ENCODE data around the gene CLEC16A. TPM values are rescaled to one million over a fixed set of nuclear protein-coding genes. Genes with fewer than 3 reads are reported as not detected.

CLEC16A gene
- total and polyA plus RNA-seq, 5 donors from 2014 or later: 11.8 to 38.9 (median 12.3) TPM

- no peak overlapping the region for H3K27ac ChIP-seq (ENCODE audit: insufficient read depth, low read length, poor library complexity, severe bottlenecking)
- H3K9me3 Mint-ChIP-seq: no peaks in the 10 kb centered on the region
- ATAC-seq (ENCODE audit: low read depth in 2 of 2) (no peak), DNase-seq (no peak)
- no peak overlapping the region for H3K27ac Mint-ChIP-seq
- no peak overlapping the region for H3K4me3 ChIP-seq (ENCODE audit: low read depth, low read length)
- H3K4me1 Mint-ChIP-seq: peaks cover 0 to 9% (median 4%) of the 10 kb centered on the region in 4 donors
- H3K27me3 Mint-ChIP-seq: no peaks in the 10 kb centered on the region
- H3K36me3 ChIP-seq (ENCODE audit: control insufficient read depth, insufficient read depth, low read length): peaks cover 35% of the 10 kb centered on the region
- H3K9me3 ChIP-seq (ENCODE audit: control insufficient read depth in 2 of 2, low read length in 2 of 2): no peaks in the 10 kb centered on the region
- no peaks in the 10 kb centered on the region for H3K27me3 ChIP-seq (ENCODE audit: control insufficient read depth, insufficient read depth, low read length)
- H3K36me3 Mint-ChIP-seq: peaks cover 49% of the 10 kb centered on the region
- H3K4me3 Mint-ChIP-seq: no peak overlapping the region
- H3K4me1 ChIP-seq (ENCODE audit: control insufficient read depth, insufficient read depth, low read length, poor library complexity, severe bottlenecking): no peaks in the 10 kb centered on the region
Measured at GRCh38 chr16:11001611-11002010, 57.2 kb downstream of the CLEC16A start.

DNA sequence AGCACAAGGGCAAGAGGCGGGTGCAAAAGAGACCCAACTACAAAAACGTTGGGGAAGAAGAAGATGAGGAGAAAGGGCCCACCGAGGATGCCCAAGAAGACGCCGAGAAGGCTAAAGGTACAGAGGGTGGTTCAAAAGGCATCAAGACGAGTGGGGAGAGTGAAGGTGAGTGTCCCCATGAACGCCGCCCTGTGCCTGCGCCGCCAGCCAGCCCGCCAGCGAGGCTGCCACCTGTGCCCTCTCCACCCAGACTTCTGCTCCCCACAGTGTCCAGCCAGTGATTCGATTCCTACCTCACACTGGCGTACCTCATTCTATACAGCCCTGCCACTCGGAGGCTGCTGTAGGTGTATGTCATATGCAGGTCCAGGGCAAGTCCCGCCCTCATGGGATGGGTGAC lies 58.8 kb downstream of the CLEC16A start:
- Histone ChIP-seq H3K9me3 (ENCODE audit: control insufficient read depth in 2 of 2, low read length in 2 of 2) (no peaks in the 10 kb centered on the region), H3K27ac (ENCODE audit: insufficient read depth, low read length, poor library complexity, severe bottlenecking) (no peak overlapping the region), H3K4me1 (ENCODE audit: control insufficient read depth, insufficient read depth, low read length, poor library complexity, severe bottlenecking) (no peaks in the 10 kb centered on the region), H3K27me3 (ENCODE audit: control insufficient read depth, insufficient read depth, low read length) (no peaks in the 10 kb centered on the region), H3K36me3 (ENCODE audit: control insufficient read depth, insufficient read depth, low read length) (peaks cover 37% of the 10 kb centered on the region), H3K4me3 (ENCODE audit: low read depth, low read length) (no peak overlapping the region)
- DNase-seq (no peak), ATAC-seq (ENCODE audit: low read depth in 2 of 2) (no peak)
- Mint-ChIP-seq H3K4me1 (peaks cover 0 to 4% (median 1%) of the 10 kb centered on the region in 4 donors), H3K36me3 (peaks cover 41% of the 10 kb centered on the region), H3K4me3 (no peak overlapping the region), H3K9me3 (no peaks in the 10 kb centered on the region), H3K27me3 (no peaks in the 10 kb centered on the region), H3K27ac (no peak overlapping the region)

DNA sequence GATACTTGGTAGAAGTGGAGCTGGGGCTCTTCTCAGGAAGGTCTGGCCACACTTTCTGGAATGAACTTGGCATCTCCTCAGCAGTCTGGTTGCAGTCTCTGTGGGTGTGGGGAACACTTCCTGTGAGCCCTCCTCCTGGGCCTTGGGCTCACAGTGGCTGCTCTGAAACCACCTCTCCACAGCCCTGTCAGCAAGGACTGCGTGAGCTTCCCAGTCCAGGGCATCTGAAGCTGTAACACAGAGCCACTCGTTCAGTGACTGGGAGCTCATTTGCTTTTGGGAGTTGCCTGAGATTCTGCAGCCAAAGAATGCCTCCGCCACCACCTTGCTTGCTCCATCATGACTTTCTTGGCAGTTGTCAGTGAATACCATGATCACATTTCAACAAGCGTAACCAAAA lies 60.0 kb downstream of the CLEC16A start:
- no peak overlapping the region for H3K4me3 ChIP-seq (ENCODE audit: low read depth, low read length)
- H3K27ac ChIP-seq (ENCODE audit: insufficient read depth, low read length, poor library complexity, severe bottlenecking): no peak overlapping the region
- H3K9me3 Mint-ChIP-seq: no peaks in the 10 kb centered on the region
- H3K36me3 ChIP-seq (ENCODE audit: control insufficient read depth, insufficient read depth, low read length): peaks cover 34% of the 10 kb centered on the region
- peaks cover 46% of the 10 kb centered on the region for H3K36me3 Mint-ChIP-seq
- H3K27ac Mint-ChIP-seq: peak overlapping the region in 1 of 3 donors; percentile 28
- DNase-seq (no peak), ATAC-seq (ENCODE audit: low read depth in 2 of 2) (no peak)
- no peaks in the 10 kb centered on the region for H3K9me3 ChIP-seq (ENCODE audit: control insufficient read depth in 2 of 2, low read length in 2 of 2)
- H3K27me3 ChIP-seq (ENCODE audit: control insufficient read depth, insufficient read depth, low read length): no peaks in the 10 kb centered on the region
- no peaks in the 10 kb centered on the region for H3K4me1 ChIP-seq (ENCODE audit: control insufficient read depth, insufficient read depth, low read length, poor library complexity, severe bottlenecking)
- peaks cover 0 to 6% (median 2%) of the 10 kb centered on the region in 4 donors for H3K4me1 Mint-ChIP-seq
- H3K27me3 Mint-ChIP-seq: no peaks in the 10 kb centered on the region
- H3K4me3 Mint-ChIP-seq: no peak overlapping the region

GRCh38 chr16:11004973-11005610 lies 60.7 kb downstream of the CLEC16A start:
- Histone ChIP-seq H3K9me3 (ENCODE audit: control insufficient read depth in 2 of 2, low read length in 2 of 2) (no peaks in the 10 kb centered on the region), H3K27ac (ENCODE audit: insufficient read depth, low read length, poor library complexity, severe bottlenecking) (no peak overlapping the region), H3K4me1 (ENCODE audit: control insufficient read depth, insufficient read depth, low read length, poor library complexity, severe bottlenecking) (no peaks in the 10 kb centered on the region), H3K4me3 (ENCODE audit: low read depth, low read length) (no peak overlapping the region), H3K27me3 (ENCODE audit: control insufficient read depth, insufficient read depth, low read length) (no peaks in the 10 kb centered on the region), H3K36me3 (ENCODE audit: control insufficient read depth, insufficient read depth, low read length) (peaks cover 39% of the 10 kb centered on the region)
- Mint-ChIP-seq H3K4me1 (peaks cover 0 to 6% (median 2%) of the 10 kb centered on the region in 4 donors), H3K9me3 (peaks cover 0 to 1% (median 0%) of the 10 kb centered on the region in 7 donors), H3K36me3 (peaks cover 49% of the 10 kb centered on the region), H3K27me3 (no peaks in the 10 kb centered on the region), H3K27ac (peak overlapping the region in 1 of 3 donors; percentile 45), H3K4me3 (no peak overlapping the region)
- DNase-seq: no peak
- ATAC-seq (ENCODE audit: low read depth in 2 of 2): no peak

DNA sequence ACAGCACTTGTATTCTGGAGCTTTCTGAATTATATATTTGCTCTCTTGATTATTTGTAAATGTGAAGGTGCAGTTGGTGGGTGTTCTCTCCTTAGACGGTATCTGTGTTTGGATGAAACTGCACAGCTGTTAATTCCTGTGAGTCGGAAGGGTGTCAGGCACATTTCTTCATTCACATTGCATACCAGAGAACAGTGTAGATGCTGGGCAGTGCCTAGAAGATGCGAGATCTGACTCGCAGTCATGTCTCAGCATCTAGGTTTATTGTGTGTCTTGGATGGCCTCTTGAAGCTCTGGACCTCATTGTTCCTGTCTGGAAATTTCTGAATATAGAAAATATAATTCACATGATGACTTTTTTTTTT lies 61.2 kb downstream of the CLEC16A start:
- no peak overlapping the region for H3K4me3 Mint-ChIP-seq
- DNase-seq (no peak), ATAC-seq (ENCODE audit: low read depth in 2 of 2) (no peak)
- Histone ChIP-seq H3K9me3 (ENCODE audit: control insufficient read depth in 2 of 2, low read length in 2 of 2) (no peaks in the 10 kb centered on the region), H3K4me1 (ENCODE audit: control insufficient read depth, insufficient read depth, low read length, poor library complexity, severe bottlenecking) (no peaks in the 10 kb centered on the region), H3K36me3 (ENCODE audit: control insufficient read depth, insufficient read depth, low read length) (peaks cover 44% of the 10 kb centered on the region), H3K27me3 (ENCODE audit: control insufficient read depth, insufficient read depth, low read length) (no peaks in the 10 kb centered on the region), H3K27ac (ENCODE audit: insufficient read depth, low read length, poor library complexity, severe bottlenecking) (no peak overlapping the region), H3K4me3 (ENCODE audit: low read depth, low read length) (no peak overlapping the region)
- peaks cover 0 to 1% (median 0%) of the 10 kb centered on the region in 7 donors for H3K9me3 Mint-ChIP-seq
- H3K36me3 Mint-ChIP-seq: peaks cover 45% of the 10 kb centered on the region
- peaks cover 0 to 8% (median 3%) of the 10 kb centered on the region in 4 donors for H3K4me1 Mint-ChIP-seq
- peaks cover 4% of the 10 kb centered on the region for H3K27me3 Mint-ChIP-seq
- H3K27ac Mint-ChIP-seq: peak overlapping the region in 1 of 3 donors; percentile 45

DNA sequence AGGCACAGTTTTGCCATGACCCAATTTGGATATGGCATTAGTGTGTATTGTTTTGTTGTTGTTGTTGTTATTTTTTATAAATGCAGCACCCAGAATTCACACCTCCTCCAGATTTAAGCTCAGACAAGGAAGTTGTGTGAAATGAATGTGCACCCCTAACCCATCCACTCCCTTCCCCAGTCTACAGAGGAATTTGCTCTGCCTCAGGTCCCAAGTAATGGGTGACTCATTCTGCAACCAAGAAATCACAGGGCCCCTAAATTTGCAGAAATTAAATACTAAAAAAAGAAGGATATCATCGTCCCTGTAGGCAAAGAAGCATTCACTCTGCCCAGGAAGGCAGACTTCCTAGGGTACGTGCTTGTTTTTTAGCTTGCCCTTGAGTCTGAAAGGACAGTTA lies 62.3 kb downstream of the CLEC16A start:
- peaks cover 0 to 1% (median 0%) of the 10 kb centered on the region in 7 donors for H3K9me3 Mint-ChIP-seq
- H3K27me3 Mint-ChIP-seq: peaks cover 4% of the 10 kb centered on the region
- peaks cover 41% of the 10 kb centered on the region for H3K36me3 ChIP-seq (ENCODE audit: control insufficient read depth, insufficient read depth, low read length)
- H3K4me1 ChIP-seq (ENCODE audit: control insufficient read depth, insufficient read depth, low read length, poor library complexity, severe bottlenecking): no peaks in the 10 kb centered on the region
- peaks cover 48% of the 10 kb centered on the region for H3K36me3 Mint-ChIP-seq
- H3K4me3 Mint-ChIP-seq: no peak overlapping the region
- no peaks in the 10 kb centered on the region for H3K9me3 ChIP-seq (ENCODE audit: control insufficient read depth in 2 of 2, low read length in 2 of 2)
- no peaks in the 10 kb centered on the region for H3K27me3 ChIP-seq (ENCODE audit: control insufficient read depth, insufficient read depth, low read length)
- ATAC-seq (ENCODE audit: low read depth in 2 of 2) (no peak), DNase-seq (no peak)
- peaks cover 0 to 12% (median 4%) of the 10 kb centered on the region in 4 donors for H3K4me1 Mint-ChIP-seq
- no peak overlapping the region for H3K27ac Mint-ChIP-seq
- H3K27ac ChIP-seq (ENCODE audit: insufficient read depth, low read length, poor library complexity, severe bottlenecking): no peak overlapping the region
- H3K4me3 ChIP-seq (ENCODE audit: low read depth, low read length): no peak overlapping the region

- no peaks in the 10 kb centered on the region for H3K4me1 ChIP-seq (ENCODE audit: control insufficient read depth, insufficient read depth, low read length, poor library complexity, severe bottlenecking)
- no peaks in the 10 kb centered on the region for H3K27me3 ChIP-seq (ENCODE audit: control insufficient read depth, insufficient read depth, low read length)
- H3K9me3 ChIP-seq (ENCODE audit: control insufficient read depth in 2 of 2, low read length in 2 of 2): no peaks in the 10 kb centered on the region
- no peak overlapping the region for H3K27ac ChIP-seq (ENCODE audit: insufficient read depth, low read length, poor library complexity, severe bottlenecking)
- H3K4me1 Mint-ChIP-seq: peaks cover 0 to 12% (median 4%) of the 10 kb centered on the region in 4 donors
- DNase-seq (no peak), ATAC-seq (ENCODE audit: low read depth in 2 of 2) (no peak)
- H3K4me3 ChIP-seq (ENCODE audit: low read depth, low read length): no peak overlapping the region
- H3K36me3 Mint-ChIP-seq: peaks cover 45% of the 10 kb centered on the region
- peak overlapping the region in 1 of 3 donors; percentile 21 for H3K27ac Mint-ChIP-seq
- no peak overlapping the region for H3K4me3 Mint-ChIP-seq
- H3K9me3 Mint-ChIP-seq: peaks cover 0 to 1% (median 0%) of the 10 kb centered on the region in 7 donors
- peaks cover 4% of the 10 kb centered on the region for H3K27me3 Mint-ChIP-seq
- peaks cover 40% of the 10 kb centered on the region for H3K36me3 ChIP-seq (ENCODE audit: control insufficient read depth, insufficient read depth, low read length)
Measured at GRCh38 chr16:11007714-11008280, 63.4 kb downstream of the CLEC16A start.
